Measurements from ENCODE around the gene TAOK1. TPM values are rescaled to one million over a fixed set of nuclear protein-coding genes. Genes with fewer than 3 reads are reported as not detected.

The TAOK1 gene
- total RNA-seq, 1 experiment from 2014 or later: 64.3 TPM

DNA sequence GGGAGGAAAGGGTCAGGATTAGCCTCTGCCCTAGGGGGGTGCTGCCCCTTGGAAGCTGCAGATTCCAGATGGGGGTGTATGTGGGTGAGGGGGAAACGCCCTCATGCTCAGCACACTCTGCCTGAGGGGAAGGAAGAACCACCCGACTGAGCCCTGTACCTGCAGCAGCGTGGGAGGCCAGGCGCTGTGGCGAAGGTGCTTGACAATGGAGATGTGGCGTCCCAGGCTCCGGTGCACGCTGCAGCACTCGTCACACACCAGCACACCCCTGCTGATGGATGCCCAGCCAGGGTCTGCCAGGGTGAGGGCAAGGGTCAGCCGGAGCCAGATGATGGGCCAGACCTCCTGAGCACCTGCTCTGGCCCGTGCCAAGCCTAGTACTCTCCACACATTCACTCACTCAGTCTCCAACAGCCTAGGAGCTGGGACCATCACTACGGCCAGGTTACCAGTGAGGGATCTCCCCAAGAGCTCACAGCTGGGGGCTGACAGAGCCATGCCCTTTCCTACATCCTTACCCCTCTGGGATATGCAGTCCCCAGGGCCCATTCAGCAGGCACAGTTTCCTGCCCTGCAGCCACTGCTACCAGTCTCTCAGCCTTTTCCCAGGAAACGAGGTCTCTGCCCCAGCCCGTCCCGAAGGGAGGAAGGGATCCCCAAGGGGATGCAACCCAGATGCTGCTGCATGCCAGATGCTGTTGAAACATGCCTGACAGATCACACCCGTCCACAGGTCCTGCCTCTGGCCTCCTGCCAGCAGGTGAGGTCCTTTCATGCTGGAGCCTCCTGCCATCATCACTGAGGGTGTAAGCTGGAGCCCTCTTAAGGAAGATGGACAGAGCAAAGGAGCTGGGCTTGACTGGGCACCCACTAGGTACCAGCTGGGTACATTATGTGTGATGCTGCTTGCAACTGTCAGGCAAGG, 193.4 kb downstream of the TAOK1 start:
- no peak for DNase-seq (ENCODE audit: low spot score)

DNA sequence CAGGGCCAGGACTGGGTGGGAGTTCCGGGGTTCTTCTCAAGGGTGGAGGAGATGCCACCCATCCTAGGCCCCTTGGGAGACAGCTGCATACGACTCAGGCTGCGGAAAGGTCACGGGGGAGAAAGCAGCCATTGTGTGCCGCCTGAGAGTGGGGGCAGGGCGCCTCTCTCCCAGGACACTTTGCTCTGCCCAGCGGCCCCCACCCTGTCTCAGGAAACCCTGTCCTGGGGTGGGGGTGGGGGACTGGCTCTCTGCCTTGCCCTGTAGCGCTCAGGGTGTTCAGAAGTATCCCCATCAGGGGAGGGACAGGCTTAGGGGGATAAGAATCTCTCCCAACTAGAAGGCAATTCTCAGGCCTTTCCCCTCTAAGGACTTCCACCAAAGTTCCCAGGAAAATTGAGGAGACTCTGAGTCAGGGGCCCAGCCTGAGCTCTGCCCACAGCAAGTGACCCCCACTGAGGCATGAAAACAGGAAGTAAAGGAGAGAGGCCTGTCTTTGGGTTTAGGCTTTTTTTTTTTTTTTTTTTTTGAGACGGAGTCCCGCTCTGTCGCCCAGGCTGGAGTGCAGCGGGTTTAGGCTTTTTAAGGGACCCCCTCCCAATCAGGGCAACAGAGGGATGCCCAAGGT, 194.4 kb downstream of the TAOK1 start:
- DNase-seq (ENCODE audit: low spot score): no peak

DNA sequence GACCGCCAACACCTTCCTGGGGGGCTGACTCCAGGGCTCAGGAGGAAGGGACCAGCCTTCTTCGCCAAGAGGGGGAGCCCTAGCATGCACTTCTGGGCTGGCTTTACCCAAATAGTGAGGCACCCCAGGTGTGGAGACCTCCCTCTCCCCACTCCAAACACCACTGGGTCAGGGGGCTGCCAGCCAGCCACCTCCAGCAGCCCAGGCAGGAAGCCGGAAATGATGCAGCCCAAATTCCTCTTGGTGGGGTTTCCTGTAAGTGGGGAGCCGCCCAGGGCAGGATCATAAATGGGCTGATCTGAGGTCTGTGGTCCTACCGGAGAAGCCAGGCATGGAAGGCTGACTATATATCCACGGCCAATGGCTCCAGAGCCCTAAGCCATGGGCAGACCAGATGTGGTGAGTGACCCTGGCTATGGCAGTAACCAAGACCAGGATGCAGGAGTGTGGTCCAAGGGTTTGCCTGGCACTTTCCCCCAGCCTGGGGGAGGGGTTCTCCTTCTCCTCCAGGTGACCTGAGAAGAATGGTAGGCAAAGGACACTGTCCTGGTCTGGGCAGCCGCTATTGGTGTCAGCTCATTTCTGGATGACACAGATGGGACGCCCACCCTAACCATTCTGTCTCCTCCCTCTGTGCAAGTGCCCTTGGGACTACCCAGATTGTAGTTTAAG, 195.1 kb downstream of the TAOK1 start:
- DNase-seq (ENCODE audit: low spot score): peak; percentile 67

DNA sequence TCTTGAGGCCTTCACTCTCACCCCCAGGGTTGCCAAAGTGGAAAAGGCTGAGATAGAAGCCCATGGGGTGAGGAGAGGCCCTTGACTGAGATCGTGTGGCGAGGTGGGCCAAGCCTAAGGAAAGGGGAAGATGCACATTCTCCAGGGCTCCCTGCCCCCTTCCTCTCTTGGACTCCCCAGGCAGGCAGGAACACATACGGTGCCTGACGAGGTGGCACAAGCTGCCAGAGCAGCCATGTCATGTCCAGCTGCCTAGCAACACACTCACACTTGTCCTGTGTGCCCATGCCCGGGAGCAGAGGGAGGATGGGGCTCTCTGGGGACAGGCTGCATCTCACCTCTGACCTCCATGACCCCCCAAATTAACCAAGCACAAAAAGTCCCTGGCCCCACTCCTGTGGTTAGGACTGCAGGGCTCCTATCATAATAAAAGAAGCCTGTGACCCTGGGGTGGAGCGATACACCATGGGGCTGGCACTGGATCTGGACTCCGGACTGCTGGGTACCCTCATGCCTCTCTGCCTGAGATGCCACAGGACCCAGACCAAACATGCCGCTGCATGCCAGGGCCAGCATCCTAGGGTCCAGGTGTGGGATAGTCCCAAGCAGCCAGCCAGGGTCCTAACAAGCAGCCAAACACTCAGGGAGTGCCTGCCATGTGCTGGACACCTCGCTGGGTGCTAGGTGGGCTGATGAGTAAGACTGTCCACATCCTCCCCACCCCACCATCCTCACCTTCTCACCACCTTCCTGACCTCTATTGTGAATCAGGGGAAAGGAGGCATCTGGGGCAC, 196.7 kb downstream of the TAOK1 start:
- DNase-seq (ENCODE audit: low spot score): no peak

DNA sequence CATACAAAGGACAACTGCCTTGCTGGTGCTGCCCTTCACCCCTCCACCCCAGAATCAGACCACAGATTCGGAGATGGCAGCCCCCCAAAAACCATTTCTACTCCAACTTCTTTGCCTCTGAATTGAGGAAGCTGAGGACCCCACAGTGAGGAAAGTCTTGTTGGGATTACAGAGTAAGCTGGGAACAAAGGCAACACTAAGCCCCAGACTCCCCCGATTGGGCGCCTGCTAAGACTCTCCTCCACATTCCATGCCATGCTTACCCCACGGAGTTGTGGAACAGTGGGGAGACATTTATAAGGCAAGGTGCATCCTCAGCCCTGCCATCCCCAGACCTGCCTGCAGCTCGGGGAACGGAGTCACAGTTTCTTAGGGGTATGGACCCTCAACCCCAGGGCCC, 197.4 kb downstream of the TAOK1 start:
- no peak for DNase-seq (ENCODE audit: low spot score)

DNA sequence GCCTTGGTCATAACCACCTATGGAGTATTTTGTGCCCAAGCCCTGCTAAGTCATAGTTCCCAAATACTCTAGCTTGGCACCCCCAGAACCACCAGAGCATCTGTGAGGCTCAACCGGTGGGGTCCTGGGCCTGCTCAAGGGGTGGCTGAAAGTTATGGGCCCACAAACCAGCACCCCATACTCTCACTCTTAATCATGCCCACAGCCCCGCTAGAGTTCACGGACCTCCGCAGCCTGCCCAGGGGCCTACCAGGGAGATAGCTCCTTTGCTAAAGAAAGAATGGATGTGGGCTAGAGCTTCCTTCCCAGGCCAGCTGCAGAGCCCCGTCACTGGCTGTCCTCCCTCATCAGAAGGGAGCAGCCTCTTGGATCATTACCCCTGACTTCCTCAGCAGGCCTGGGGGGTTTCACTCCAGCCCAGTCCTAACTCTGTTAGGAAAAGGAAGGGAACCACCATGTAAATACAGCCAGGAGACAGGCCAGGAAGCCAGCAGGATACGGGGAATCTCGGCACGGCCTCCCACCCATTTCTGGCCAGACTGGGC, 197.9 kb downstream of the TAOK1 start:
- no peak for DNase-seq (ENCODE audit: low spot score)

DNA sequence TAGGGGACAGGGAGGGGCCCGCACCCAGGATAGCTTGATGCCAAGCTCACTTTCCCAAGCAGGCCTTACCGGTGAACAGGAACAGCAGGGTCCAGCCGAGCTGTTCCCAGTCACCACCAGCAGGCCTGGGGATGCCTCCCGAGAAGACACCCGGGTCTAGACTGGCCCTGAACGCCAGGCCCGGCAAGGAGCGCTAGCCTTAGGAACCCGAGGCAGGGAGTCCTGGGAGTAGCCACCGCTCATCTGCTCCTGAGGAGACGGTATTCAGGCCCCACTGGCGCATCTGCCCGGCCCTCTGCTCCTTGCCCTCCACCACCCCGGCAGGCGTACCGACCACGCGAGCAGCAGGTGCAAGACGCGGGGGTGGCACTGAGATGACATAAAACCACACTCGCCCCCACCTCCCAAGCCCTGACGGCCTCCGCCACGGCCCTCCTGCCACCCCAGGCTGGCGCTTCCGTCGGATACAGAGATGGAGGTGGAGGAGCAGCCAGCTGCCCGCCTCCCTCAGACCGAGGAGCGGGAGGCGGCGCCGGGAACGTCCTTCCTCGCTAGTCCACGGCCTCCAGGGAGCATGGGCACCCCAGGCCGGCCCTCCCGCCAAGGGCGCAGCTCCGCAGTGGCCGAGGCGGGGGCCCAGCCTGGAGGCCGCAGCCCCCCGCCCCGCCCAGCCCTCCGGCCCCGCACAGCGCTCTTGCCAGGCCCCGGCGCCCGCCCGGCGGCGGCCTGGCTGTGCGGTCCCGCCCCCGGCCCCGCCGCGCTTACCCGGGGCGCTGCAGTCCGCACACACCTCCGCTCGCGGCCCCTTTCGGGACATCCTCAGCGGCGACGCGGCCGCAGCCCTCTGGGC, 198.6 kb downstream of the TAOK1 start:
- DNase-seq (ENCODE audit: low spot score): no peak

DNA sequence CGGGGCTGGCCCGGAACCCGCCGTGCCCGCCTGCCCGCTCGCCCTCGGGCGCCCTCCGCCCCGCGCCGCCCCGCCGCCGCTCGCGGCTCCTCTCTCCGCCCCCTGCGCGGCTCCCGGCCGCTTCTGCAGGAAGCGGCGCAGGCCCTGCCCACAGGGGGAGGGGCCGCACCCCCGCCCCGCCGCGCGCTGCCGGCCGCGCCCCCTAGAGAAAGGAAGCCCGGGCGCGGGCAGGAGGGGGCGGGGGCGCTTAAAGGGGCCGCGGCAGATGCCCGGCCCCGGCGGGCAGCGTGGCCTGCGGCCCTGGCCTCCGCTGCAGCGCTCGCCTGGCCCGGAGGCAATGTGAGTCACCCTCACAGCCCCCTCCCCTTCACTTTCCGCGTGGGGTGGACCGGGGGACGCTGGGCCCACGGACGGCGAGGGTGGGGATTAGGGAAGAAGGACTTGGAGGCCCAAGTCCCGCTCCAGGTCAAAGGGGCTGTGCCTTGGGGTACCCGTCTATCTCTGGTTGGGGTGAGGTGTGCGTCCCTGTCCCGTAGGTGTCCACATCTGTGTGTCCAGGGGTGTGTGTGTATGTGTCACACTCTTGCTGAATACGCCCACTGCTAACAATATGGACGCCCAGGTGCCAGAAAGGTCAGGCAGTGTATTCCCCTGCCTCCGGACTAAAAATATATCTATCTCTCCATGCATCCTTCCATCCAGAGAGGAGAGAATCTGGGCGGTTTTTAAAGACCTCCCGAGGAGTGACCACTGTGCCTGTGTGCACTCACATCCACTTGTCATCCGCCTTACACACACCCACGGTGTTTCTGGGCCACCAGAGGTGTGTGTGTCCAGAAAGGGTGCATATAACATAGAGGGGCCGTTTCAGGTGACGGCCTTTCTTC, 199.6 kb downstream of the TAOK1 start, which contains the start of gene GIT1:
TSS of gene GIT1 (minus strand) at position 125 of the 887 bp plus-strand sequence. CDS start 270 bp downstream, outside the sequence.
- DNase-seq (ENCODE audit: low spot score): peak; percentile 63

DNA sequence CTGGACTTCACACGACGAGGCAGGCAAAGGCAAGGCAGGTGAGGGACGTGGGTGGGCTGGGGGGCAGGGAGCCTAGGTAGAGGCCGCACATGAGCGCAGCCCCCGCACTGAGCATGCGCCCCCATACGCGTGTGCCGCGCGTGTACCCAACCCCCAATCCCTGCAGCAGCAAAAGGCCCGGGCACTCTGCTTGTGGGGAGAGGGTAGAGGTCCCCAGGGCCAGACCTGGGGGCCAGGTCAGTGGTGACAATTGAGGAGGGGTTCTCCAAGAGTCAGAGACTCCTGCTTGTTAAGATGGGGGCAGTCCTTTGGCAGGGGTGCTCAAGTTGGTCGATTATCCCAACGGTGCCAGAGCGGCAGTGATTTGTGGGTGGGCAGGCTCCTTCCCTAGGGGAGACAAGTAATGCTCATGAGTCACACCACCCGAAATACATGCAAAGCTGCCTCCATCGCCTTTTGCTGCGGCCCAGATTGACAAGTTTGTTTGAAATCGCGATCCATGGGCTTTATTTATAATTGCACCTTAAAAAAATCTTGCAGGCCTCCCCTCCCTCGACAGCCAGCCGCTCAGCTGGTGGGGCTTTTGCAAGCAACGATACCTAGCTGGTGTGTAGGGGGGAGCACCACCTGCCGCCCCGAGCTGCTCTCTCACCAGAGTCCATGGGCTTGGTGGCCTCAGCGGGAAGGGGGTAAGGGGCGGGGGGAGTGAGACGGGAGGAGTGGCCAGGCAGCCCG, 200.4 kb downstream of the TAOK1 start:
- DNase-seq (ENCODE audit: low spot score): peak; percentile 67

DNA sequence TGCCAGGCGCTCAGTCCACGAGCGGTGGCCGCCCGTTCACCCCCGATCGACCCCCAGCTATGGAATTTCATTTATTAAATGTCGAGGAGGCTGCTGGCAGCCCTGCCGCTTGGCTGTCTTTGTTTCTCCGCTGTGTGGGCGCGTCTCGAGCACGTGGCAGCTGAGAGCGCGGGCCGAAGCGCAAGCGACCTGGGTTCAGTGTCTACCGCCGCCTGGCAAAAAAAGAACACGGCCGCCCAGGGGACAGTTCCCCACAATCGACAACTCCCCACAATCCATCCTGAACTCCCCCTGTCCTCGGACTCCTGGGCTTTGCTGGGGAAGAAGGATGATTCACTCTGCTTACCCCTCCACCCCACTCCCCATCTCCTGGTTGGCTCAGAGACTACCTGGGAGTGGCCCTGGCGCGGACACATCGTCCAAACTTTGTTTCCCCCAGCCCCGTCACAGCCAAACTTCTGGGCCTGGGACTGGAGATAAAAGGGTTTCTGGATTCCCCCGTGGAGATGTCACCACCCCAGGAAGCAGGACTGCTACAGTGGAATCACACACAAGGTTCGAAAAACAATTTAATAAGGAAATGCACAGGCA, 201.1 kb downstream of the TAOK1 start:
- DNase-seq (ENCODE audit: low spot score): peak; percentile 82

DNA sequence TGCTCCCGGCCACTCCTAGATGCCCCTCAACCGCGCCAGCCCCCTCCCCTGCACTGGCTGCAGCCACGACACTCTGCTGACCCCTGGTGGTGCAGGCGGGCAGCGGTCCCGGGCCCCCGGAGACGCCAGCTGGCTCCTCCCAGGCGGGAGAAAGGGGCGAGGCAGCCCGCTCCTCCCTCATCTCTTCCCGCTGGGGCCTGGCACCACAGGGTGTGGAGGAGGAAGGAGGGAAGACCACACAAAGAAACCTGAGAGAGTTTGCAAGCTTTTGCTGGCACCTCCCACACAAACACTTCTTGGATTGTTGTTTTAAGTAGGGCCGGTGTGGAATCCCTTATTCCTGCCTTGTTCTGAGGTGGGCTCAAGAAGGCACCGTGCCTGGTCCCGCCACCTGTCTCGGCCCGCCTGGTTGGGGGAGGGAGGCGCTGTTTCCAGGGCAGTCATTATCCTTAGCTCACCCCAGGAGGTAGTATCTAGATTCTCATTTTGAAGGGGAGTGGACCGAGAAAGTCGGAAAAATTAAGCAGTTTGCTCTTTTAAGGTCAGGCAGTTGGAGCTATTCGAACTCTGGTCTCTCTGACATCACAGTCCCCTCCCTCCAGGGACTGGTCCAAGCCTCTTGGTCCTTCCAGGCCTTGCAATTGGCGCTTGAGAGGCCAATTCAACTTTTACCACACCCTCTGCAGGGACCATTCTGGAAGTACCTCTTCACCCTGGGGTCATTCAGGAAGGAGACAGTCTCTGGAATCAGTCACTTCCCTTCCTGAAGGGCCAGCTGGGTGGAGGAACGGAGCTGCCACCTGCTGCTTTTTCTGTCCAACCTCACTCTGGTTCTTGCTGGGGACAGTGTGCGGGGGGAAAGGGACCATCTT, 201.8 kb downstream of the TAOK1 start:
- peak; percentile 85 for DNase-seq (ENCODE audit: low spot score)

DNA sequence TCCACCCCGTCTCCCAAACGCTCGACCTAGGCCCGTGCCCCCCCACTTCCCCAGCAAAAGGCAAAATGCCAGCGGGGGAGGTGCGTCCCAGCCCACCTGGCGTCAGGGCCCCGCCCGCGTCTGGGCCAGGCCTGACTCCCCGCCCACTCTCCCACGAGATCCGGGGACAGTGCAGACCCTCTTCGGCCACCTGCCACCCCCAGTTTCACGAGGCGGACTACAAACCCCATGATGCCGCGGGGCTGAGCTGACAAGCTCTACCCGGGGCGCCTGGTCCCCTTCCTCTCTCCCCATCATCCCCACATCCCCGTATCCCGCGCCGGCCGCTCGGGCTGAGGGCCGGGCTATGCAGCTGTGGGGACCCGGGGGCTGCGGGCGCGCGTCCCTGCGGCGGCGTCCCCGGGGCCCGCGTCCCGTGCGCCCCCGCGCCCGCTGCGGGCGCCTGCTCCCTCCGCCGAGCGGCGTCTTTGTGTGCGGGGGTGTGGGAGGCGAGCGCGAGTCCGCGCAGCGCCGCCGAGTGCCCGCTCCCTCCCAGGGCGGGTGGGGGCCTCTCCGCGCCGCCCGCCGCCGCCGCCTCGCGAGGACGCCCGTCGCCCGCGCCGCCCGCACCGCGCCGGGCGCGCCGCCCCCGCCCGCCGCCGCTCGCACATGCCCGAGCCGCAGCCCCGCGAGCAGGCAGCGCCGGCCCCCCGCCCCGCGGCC, 202.8 kb downstream of the TAOK1 start, which contains the start of gene ANKRD13B:
TSS of gene ANKRD13B (plus strand) at position 283 of the 702 bp plus-strand sequence. CDS start 490 bp downstream, outside the sequence.
- DNase-seq (ENCODE audit: low spot score): no peak

DNA sequence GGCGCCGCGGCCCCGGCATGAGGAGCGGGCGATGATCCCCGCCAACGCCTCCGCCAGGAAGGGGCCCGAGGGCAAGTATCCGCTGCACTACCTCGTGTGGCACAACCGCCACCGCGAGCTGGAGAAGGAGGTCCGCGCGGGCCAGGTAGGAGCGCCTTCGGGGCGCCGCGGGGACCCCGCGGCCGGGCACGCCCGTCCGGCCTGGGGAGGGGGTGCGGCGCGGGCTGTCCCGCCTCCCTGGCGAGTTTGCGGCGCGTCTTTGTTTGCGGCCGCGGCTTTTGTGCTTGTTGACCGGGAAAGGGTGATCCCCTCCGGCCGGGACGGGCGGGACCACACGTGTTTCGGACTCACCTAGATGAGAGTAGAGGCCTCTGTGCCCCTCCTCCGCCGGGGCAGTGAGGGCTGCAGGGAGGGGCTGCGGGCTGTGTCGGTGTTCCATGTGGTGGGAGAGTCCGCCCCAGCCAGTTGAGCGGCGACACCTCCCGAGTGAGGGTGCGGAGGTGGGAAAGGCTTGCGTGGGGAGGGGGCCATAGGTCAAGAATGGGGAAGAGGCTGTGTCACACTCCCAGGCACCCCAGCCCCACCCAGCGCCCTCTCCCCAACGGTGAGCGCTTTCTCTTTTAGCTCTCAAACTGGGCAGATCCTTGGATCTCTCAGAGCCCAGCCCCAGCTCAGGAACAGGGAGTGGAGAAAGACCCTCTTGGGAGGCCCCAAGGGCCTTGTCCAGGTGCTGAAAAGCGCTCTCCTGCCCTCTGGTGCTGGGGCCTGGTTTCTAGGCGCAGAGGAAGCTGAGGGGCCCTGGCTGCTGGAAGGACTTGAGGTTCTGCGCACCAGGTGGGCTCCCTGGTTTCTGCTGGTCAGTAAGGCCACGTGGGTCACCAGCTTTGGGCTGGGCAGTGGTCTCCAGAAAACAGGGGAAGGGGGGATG, 203.7 kb downstream of the TAOK1 start:
- DNase-seq (ENCODE audit: low spot score): no peak

DNA sequence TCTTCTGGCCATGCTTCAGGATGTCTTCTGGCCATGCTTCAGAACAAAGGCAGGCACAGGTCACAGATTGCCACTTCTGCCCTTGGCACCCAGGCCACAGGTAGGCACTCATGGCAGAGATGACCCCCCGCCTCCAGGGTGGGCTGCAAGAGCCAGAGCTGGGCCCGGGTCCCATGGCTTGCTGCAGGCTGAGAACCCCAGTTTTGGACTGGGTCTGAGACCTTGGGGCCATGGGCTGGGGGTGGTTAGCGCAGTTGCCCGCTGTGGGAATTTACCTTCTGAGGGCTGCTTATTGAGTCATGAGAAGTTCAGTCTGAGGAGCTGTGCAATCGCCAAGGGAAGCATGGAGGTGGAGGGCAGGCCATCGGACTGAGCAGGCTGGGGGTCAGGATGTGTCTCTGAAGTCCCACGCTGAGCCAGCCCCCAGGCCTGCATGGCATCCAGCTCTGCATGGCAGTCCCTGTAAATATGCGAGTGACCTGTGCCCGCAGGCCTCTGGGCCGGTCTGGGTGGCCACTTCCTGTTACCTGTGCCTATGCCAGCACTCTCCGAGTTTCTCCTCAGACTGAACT, 204.4 kb downstream of the TAOK1 start:
- no peak for DNase-seq (ENCODE audit: low spot score)

All from A172 (cell line).